DMS53 treated with DMSO at 0.1 percent for 48 hours (cell line): Measurements from ENCODE around the gene LCOR.
"Not testable (repeated sequence)": the region's sequence is repeated elsewhere in the genome, so short reads cannot be mapped to it uniquely, and the experiment has no call there.

ENCODE experiments used
- DNase-seq: peaks from one replicate; lab custom pipeline; 2025; ENCODE audit not compliant: unreplicated experiment; lab: John Stamatoyannopoulos, UW

The LCOR gene

DNA sequence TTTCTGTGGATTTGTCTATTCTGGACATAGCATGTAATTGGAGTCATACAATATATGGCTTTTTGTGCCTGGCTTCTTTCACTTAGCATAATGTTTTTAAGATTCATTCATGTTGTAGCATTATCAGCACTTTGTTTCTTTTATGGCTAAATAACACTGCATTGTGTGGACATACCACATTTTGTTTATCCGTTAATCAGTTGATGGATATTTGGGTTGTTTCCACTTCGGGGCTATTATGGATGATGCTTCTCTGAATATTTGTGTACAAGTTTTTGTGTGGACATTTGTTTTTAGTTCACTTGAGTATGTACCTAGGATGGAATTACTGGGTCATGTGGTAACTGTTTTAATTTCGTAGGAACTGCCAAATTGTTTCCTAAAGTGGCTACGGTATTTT lies 6.4 kb downstream of the LCOR start:
- no peak for DNase-seq

DNA sequence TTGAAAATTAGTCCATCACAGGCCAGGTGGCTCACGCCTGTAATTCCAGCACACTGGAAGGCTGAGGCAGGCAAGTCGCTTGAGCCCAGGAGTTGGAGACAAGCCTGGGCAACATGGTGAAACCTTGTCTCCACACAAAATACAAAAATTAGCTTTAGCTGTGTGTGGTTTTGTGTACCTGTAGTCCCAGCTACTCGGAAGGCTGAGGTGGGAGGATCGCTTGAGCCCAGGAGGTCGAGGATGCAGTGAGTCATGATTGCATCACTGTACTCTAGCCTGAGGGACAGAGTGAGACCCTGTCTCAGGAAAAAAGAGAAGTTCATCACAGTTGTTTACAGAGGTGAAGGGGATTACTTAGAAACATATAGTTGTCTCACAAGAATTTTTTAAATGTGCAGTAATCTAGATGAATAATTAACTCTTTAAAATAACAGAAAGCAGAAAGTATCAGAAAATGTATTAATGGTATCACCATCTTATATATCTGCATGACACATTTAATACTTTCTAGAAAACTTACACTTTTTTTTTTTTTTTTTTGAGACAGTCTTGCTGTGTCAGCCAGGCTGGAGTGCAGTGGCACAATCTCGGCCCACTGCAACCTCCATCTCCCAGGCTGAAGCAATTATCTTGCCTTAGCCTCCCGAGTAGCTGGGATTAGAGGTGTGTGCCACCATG lies 8.9 kb downstream of the LCOR start:
- DNase-seq, result no peak

DNA sequence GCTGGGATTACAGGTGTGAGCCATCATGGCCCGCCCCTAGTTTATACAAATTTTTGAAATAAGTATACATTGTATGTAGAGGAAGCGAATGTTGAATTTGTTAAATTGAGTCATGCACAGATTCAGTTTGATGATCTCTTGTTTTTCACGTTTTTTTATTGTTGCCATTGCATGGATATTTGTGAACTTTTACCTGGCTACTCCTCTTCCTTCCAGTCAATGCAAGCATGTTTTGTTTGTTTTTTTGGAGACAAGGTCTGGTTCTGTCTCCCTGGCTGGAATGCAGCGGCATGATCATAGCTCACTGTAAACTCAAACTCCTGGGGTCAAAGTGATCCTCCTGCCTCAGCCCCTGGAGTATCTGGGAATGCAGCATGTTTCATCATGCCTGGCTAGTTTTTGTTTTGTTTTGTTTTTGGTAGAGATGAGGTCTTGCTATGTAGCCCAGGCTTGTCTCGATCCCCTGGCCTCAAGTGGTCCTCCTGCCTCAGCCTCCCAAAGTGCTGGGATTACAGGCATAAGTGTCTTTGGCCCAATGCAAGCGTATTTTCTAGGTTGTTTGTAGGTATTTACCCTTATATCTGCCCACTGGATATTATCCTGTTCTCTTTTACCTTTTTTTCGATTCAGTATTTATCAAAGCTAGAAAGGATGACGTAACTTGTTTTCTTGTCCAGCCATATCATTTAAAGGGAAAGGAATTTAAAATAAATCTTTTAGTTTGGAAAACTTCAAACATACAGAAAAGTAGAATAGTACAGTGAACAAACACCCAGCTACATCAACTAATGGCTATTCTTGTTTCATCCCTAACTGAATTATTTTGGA lies 11.0 kb downstream of the LCOR start:
- no peak for DNase-seq

DNA sequence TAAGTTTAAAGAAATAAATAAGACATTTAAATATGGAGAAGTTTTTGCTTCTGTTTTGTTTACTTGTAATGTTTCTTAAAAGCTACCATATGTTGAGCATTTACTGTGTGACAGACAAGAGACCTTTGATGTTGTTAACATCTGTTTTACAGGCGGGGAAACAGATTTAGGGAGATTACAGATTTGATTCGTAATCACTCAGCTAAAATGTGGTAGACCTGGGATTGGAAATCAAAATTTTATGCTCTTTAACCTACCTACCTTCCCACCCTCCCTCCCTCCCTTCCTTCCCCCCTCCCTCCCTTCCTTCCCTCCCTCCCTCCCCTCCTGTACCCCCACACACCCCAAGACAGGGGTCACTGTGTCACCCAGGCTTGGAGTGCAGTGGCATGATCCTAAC lies 11.7 kb downstream of the LCOR start:
- DNase-seq, result no peak

DNA sequence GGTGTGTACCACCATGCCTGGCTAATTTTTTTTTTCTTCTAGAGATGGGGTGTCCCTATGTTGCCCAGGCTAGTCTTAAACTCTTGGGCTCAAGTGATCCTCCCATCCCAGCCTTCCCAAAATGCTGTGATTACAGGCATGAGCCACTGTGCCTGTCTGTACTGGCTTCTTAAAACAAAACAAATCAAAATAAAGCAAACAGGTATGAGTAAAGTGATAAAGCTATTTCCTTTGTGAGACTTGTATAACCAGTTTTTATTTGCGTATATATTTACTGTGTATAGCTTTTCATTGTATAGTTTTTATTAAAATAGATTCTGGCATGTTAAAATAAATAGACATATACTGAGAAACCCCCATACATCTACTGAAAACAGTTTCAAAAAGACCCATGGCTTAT lies 14.3 kb downstream of the LCOR start:
- DNase-seq, result no peak

DNA sequence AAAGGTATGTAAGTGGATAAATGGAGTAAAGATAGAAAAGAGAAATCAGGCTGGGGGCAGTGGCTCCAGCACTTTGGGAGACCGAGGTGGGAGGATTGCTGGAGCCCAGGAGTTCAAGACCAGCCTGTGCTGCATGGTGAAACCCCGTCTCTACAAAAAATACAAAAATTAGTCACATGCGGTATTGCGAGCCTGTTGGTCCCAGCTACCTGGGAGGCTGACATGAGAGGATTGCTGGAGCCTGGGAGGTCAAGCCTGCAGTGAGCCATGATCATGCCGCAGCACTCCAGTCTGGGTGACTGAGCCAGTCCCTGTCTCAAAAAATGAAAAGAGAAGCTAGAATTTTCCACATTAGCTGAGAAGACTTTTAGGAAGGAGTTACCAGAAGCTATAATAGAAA lies 14.8 kb downstream of the LCOR start:
- DNase-seq, result no peak

DNA sequence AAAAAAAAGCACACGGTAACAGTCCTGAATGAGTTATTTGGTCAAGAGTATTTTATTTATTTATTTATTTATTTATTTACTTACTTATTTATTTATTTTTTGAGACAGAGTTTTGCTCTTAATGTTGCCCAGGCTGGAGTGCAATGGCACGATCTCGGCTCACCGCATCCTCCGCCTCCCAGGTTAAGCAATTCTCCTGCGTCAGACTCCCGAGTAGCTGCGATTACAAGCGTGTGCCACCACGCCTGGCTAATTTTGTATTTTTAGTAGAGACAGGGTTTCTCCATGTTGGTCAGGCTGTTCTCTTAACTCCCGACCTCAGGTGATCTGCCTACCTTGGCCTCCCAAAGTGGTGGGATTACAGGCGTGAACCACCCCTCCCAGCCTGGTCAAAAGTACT lies 15.3 kb downstream of the LCOR start:
- not testable (repeated sequence) for DNase-seq

DNA sequence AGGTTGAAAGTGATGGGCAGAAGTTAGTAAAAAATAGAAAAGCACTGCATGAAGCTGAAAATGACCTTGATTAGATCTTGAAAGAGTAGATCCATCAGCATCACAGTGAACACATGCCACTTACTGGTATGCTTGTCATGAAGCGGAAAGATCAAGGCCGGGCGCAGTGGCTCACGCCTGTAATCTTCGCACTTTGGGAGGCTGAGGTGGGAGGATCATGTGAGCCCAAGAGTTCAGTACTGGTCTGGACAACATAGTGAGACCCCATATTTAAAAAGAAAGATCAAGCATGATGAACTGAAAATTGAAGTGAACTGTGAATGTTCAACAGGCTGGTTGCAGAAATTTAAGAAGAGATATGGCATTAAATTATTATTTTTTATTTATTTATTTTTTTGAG lies 18.0 kb downstream of the LCOR start:
- DNase-seq, result no peak

DNA sequence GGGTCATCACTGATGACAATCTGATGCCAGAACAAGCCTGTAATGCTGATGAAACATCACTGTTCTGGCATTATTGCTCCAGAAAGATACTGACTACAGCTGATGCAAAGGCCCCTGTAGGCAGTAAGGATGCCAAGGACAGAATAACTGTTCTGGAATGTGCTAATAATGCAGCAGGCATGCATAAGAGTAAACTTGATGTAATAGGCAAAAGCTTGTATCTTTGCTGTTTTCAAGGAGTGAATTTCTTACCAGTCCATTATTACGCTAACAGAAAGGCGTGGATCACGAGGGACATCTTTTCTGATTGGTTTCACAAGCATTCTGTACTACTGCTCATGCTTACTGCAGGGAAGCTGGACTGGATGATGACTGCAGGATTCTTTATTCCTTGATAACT lies 18.7 kb downstream of the LCOR start:
- no peak for DNase-seq

DNA sequence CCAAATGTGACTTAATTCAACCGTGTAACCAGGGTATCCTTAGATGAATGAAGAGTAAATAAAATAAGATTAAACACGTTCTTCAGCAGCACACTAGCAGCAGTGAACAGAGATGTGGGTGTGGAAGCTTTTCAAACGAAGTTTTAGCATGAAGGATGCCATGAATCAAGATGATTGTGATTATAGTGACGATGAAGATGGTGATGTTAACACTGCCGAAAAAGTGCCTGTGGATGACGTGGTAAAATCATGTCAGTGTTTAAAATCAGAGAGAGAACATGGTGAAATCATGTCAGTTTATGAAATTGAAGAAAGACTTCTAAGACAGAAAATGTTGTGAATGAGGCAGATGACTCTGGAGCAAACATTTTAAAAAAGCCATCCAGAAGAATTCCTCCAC lies 19.2 kb downstream of the LCOR start:
- DNase-seq, result no peak

DNA sequence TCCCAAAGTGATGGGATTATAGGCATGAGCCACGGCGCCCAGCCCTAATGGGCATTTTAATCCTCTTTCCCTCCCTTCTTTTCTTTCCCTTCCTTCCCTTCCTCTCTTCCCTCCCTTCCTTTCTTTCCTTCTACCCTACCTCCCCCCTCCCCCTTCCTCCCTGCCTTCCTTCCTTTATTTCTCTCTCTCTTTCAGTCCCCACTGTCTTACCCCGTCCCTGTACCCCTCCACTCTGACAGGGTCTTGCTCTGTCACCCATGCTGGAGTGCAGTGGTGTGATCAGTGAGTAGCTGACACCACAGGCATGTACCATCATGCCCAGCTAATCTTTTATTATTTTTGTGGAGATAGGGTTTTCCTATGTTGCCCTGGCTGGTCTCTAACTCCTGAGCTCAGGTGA lies 24.2 kb downstream of the LCOR start:
- no peak for DNase-seq

DNA sequence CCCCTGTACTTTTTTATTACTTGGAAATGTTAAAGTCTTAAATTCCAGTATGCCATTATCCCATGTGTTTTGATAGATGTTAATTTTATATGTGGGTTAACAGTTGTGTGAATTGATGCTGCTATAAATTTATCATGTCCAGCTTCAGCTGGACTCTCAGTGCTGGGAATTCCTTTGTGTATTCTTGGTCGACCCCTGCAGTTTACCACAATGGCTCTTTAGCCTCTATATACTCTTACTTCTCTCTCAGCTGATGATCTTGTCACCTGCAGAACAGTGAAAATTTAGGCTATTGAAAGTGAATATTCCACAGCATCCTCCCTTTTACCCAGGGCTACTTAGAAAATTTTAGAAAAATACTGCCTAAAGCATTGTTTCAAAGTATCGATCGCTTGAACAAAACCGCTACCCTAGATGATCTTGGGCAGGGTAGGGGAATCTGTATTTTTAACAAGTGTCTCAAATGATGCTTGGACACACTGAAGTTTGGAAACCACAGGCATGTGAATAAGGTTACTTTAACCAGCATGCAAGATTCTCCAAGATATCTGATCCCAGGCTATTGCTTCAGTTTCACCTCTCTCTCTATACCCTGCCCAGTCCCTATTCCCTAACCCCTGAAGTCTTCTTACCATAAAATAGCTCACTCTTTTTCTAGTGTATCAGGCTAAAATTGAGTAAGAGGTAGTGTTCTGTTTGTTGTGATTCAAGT lies 25.4 kb downstream of the LCOR start:
- no peak for DNase-seq

DNA sequence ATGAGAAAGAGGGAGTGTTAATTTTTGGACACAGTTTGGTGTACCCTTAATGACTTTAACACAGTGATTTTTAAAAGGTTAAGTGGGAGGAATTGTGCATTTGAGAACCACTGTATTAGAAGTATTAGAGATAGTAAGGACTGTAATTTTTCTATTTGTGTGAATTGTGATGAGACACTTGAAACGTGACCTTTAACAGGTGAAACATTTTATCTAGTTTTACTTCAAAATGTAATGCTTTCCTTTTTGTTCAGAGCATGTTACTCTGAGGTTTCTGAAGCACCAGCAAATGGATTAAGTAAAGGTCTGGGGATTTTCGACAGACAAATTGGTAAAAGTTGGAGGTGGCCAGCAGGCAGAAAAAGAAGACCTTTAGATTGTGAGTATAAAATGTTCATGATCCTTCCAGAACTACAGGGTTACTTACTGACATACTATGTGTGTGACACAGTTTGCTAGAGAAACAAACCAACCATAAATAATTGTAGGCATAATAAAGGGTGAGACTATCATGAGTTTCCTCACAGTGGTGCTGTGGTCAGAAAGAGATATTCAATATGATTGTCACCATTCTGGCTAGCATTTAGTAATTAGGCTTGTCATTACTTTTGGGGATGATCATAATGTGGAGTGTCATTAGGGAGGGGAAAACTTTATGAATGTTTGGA lies 26.1 kb downstream of the LCOR start:
- no peak for DNase-seq

DNA sequence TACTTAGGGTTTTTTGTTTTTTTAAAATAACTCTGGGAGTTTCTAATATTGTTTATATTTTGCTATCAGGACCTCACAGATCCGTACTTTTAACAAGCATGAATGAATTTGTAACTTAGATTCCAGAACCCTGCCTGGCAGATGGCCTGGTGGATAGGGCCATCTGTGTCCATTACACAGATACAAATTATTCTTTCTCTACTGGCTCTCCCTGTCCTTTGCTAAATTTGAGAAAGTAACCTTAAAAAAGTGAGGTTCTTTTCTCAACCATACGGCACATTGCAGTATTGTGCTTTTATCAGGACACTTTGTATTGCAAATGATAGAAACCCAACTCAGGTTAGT lies 26.6 kb downstream of the LCOR start:
- DNase-seq, result no peak

DNA sequence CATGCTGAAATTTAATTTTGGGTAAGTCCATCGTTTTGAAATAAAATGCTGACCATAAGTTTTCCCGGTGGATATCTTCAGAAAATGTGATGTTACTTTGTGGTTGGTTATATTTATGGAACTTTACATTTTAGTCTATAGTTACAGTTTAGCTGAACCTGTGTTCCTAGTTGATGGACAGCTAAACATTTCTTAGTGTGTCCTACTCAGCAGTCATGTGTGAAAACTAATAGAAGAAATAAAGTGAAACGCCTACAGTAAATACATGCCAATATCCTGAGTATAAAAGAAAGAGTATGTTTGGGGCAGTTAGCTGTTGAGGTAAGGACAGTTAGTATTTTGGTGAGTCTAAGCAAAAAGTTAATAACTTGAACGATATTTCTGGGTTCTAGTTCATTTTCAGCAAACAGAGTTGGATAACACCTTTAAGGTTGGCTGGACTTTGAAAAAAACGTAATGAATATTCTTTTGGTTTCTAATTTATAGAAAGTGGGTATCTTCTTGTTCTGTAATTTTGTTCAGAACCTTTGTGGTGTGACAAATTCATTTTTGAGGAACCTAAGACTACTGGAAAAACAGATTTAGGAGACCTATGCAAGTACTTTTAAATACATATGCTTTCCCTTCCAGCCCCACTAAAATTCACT lies 28.7 kb downstream of the LCOR start:
- no peak for DNase-seq

DNA sequence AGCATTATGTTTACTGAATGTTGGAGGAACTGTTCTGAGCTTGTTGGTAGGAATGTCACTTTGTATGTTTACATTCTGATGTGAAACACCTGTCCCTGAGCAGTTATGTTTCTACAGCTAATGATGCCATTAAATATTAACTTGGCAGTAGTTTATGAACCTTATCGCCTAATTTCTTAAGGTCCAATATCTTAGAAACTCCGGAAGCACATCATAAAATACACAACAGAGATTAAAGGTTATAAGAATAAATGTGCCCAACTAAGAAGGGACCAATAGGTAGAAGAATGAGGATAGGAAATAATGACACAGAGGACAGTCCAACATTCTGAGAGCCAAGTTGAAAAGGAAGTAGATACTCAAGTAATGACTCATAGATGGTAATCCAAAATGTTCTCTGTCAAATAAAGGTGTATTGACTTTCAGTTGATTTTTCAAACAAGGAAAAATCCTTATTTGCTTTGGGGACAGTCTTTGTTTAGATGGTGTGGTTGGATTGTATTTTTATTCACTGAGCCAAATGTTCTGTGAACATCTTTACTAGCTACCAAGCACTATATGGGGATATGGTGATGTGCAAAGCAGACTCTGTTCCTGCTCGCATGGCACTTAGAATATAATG lies 31.9 kb downstream of the LCOR start:
- DNase-seq, result peak; percentile 98

DNA sequence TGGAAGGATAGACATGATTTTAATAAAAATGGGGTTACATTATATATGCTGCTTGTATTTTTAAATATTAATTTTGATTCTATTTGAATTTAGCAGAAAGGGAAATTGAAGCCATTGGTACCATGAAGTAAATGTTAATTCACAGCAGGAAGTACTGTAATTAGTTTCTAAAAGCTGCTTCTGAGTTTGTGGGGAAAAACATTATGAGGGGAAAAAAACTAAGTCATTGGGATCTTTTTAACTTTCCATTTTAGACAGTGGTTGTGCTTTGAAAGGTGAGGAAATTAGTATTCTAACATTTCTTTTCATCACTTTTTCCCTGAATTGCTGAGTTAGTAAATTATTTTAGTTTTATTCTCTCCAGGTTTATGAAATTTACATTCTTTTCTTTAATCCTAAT lies 41.0 kb downstream of the LCOR start:
- no peak for DNase-seq

DNA sequence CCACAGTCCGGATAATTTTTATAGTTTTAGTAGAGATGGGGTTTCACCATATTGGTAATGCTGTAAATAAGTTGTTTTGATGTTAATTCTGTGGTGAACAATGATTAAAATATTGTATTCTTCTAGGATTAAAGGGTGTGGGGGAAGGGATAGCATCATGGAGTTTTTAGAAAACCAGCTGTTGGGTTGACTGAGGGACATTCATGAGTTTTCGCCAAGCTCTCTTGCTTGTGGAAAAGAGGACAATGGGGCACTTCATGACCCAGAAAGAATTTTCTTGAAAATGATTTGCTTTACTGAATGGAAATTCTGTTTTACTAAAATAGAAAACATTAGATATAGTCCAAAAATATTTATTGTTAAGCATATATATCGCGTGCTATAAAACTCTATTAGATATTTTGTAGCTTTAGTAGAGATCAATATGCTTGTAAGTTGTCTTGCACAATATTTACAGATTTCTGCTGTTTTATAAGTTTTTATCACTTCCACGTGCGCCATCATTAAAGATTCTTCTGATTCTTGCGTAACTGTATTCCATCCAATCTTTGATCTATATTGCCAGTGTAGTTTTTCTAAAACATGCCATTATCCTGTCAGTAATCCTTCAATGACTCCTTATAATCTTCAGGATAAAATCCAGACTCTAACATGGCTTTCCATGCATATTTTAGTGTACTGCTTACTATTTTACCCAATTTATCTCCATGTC lies 41.8 kb downstream of the LCOR start:
- DNase-seq, result no peak

DNA sequence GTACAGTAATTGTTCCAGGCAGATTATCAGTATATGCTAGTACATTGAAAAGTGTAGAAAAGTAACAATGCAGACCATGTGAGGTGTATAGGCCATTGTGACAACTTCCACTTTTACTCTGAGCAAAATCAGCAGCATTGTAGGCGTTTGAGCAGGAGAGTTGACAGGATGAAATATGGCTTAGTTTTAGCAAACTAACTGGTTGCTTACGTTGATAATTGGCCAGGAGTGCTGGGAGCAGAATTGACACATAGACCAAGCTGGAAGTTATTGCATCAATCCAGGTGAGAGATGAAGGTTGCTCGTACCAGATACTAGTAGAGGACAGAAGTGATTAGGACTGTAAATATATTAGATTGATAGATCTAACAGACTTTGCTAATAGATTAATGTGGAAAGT lies 46.0 kb downstream of the LCOR start:
- no peak for DNase-seq

DNA sequence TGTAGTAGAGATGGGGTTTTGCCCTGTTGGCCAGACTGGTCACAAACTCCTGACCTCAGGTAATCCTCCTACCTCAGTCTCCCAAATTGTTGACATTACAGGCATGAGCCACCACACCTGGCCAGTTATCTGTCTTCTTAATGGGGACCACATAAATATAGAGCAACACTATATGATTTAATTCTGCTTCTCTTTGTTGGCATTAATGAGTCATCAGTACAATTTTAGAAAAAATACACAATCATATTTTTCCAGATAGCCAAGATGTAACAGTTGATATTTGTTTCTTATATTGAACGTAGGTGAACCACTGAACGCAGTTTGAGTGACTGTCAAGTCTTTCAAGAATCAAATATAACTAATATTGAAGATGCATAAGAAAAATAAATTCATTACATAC lies 48.5 kb downstream of the LCOR start:
- no peak for DNase-seq
